HG02571 (cell line): ENCODE data around the gene FMO5.
"Not testable (repeated sequence)": the region's sequence is repeated elsewhere in the genome, so short reads cannot be mapped to it uniquely, and the experiment has no call there.

Experiments
- ATAC-seq: cut with Tn5 transposase; IDR thresholded peaks from one replicate; pipeline ENCODE4 v1.9.1; 2021; ENCODE audit warnings: mild to moderate bottlenecking, moderate library complexity; ENCODE audit not compliant: unreplicated experiment

Gene FMO5

DNA sequence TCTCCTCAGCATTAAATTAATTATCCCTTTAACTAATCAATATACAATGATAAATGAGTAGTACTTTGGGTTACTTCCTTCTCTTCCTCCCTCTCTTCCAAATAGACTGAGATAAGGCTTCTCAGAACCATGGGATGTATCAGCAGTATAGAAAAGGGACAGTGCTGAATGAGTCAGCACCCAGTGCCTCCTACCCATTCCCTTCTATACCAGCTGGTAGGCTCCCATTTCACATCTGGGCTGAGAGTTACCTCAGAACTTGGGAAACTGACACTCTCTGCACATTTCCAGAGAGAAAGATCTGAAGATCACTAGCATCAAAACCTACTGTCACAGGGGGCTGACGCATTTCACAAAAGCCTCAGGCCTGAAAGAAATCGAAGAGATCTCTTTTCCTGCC is 68.0 kb downstream of the FMO5 start:
- ATAC-seq = not testable (repeated sequence)

DNA sequence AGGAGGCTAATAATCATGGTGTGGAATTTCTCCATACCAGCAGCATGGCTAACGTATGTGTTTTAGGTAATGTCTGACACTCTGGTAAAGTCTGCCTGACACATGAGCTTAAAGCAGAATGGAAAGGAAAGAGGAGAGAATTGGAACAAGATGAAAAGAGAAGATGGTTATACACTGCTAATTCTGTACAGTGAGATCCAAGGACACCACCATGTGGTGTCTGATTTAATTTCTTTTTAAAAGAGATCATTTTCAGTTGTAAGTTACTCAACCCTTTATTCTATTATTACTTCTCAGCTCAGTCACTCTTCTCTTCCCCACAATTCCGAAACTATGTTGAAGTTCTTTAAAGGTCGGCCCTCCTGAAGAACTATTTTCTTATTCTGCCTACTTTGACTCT is 68.5 kb downstream of the FMO5 start:
- no peak for ATAC-seq

DNA sequence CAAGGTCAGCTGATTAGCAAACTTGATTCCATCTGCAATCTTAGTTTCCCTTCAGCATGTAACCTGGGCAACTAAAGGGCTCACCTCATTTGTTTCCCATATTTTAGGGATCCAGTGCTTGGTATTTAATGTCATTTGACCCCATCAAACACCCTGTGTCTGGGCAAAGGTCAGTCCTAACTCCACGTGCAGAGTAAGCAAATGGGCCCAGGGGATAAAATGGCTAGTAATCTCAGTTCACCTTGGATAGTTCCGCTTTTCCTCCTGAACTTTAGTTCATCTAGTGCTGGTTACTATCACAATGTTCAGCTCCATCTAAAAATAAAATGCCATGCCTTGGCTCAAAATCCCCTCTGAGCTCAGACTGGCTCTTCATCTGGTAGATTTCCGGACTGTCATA is 72.4 kb downstream of the FMO5 start:
- no peak for ATAC-seq

DNA sequence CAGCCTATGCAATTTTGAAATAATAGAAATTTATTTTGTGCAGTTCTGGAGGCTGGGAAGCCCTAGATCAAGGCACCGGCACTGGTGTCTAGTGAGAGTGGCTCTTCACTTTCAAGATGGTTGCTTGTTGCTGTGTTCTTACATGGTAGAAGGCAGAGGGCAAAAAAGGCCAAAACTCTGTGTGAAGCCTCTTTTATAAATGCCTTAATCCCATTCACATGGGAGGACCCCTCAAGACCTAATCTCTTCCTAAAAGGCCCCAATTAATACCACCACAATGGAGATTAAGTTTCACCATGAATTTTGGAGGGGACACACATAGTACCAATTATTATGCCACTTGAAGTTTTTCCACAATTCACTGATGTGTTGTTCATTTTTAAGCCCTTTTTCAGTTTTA is 73.9 kb downstream of the FMO5 start:
- no peak for ATAC-seq

DNA sequence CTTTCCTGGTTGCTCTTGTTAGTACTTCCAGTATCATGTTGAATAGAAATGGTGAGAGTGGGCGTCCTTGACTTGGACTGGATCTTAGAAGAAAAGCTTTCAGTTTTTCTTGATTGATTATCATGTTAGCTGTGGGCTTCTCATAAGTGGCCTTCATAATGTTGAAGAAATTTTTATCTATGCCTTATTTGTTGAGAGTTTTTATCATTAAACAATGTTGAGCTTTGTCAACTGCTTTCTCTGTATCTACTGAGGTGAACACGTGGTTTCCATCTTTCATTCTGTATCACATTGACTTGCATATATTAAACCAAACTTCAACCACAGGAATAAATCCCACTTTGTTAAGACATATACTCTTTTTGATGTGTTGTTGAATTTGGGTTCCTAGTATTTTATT is 82.3 kb downstream of the FMO5 start:
- no peak for ATAC-seq
